Measurements from ENCODE around the gene CLEC18C.
A peak's percentile ranks its signal among the peaks of the same experiment; 100 is the strongest.
"Not testable (repeated sequence)": the region's sequence is repeated elsewhere in the genome, so short reads cannot be mapped to it uniquely, and the experiment has no call there.

The CLEC18C gene

DNA sequence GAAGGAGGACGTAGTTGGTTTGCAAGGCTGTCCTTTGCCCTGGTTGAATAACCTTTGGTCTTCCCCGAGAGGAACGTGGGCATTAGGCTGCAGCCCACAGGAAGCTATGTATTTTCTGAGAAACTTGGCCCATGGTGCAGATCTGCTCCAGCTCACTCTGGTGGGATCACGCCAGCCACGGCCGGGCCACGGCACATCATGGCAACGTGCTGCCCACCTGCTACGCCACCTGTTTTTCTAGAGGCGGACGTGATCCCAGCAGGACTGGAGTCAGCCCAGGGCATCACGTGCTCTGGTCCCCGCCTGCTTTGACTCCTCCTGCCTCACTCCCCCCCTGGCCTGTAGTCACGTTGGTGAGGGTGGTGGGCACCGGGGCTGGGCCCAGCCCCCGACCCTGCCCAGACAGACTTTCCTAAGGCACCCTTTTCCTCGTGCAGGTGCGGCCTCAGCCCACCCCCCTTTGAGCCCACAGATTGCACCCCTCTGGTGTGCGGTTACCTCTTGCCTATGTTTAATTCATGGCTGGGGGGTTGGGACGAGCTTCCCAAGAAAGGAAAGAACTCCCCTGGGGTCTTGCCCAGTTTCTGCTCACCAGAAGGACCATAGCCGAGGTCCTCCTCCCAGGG is at the start of gene CLEC18C:
Gene CLEC18C (plus strand): TSS at position 576 of the 626 bp plus-strand sequence. CDS start 492 bp downstream, outside the sequence.
- DNase-seq = not testable (repeated sequence)

DNA sequence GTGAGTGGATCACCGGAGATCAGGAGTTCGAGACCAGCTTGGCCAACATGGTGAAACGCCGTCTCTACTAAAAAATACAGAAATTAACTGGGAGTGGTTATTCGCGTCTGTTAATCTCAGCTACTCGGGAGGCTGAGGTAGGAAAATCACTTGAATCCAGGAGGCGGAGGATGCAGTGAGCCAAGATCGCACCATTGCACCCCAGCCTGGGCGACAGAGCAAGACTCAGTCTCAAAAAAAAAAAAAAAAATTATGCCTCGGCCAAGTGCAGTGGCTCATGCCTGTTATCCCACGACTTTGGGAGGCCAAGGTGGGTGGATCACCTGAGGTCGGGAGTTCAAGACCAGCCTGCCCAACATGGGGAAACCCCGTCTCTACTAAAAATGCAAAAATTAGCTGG is 49.8 kb upstream of the CLEC18C start:
- not testable (repeated sequence) for DNase-seq

DNA sequence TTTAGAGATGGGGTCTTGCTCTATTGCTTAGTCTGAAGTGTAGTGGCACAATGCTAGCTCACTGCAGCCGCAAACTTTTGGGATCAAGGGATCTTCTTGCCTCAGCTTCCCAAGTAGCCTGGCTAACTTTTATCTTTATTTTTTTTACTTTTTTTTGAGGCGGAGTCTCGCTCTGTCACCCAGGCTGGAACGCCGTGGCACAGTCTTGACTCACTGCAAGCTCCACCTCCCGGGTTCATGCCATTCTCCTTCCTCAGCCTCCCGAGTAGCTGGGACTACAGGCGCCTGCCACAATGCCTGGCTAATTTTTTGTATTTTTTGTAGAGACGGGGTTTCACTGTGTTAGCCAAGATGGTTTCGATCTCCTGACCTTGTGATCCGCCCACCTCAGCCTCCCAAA is 47.4 kb upstream of the CLEC18C start:
- not testable (repeated sequence) for DNase-seq

DNA sequence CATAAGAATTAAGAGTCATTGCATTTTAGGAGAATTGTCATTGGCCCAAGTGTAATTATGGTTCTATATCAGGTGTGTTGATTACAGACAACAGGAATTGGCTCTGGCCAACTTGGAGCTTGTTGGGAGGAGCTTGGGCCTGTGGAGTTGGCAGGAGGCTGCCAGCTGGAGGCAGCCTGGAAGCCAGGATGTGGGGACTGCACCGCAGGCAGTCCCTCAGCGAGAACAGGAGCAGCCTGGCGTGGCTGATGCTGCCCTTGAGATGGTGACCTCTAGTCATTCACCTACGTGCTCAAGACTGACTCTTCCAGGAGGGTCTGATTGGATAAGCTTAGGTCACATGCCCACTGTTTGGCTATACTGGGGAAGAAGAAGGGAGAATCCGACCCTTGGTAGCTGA is 45.9 kb upstream of the CLEC18C start:
- not testable (repeated sequence) for DNase-seq

DNA sequence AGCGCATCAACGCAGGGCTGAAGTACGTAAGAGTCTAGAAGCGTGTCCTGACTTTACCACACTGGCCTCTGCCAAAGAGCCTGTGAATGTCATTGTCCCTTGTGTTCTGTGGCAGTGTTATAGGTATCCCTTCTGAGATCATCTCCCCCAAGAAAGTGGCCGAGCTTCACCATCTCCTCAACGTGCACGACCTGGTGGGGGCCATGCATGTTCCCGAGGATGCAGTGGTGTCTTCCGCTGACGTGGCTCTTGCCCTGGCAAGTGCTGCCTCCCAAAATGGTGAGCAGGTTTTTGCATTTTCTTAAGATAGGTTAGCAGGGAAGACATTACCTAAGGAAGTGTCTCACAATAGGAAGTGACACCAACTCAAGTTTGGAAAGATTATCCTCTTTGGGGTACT is 44.7 kb upstream of the CLEC18C start:
- not testable (repeated sequence) for DNase-seq

DNA sequence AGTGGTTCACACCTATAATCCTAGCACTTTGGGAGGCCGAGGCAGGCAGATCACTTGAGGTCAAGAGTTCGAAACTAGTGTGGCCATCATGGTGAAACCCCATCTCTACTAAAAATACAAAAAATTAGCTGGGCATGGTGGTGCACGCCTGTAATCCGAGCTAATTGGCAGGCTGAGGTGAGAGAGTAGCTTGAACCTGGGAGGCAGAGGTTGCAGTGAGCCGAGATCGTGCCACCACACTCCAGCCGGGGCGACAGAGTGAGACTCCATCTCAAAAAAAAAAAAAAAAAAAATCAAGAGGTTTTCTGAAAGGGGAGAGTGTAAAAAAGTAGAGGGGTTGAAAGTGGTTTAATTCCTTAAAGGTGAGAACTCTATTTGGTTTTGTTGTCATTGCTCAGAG is 37.8 kb upstream of the CLEC18C start:
- DNase-seq = not testable (repeated sequence)

DNA sequence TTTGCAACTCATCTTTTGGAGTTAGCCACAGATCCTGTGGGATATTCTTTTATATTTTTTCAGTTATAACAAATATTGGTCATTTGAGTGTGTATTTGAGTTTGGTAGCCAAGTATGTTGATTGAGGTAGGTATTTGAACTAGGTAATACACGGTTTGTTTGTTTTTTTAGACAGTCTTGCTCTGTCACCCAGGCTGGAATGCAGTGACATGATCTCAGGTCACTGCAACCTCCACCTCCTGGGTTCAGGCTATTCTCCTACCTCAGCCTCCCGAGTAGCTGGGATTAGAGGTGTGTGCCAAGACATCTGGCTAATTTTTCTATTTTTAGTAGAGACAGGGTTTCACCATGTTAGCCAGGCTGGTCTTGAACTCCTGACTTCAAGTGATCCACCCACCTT is 37.0 kb upstream of the CLEC18C start:
- not testable (repeated sequence) for DNase-seq

DNA sequence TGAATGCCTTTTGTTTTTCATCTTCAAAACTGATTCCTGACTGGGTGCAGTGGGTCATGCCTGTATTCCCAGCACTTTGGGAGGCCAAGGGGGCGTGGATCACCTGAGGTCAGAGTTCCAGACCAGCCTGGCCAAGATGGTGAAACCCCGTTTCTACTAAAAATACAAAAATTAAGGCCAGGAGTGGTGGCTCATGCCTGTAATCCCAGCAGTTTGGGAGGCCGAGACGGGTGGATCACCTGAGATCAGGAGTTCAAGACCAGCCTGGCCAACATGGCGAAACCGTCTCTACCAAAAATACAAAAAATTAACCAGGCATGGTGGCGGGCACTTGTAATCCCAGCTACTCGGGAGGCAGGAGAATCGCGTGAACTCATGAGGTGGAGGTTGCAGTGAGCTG is 30.8 kb upstream of the CLEC18C start:
- not testable (repeated sequence) for DNase-seq

DNA sequence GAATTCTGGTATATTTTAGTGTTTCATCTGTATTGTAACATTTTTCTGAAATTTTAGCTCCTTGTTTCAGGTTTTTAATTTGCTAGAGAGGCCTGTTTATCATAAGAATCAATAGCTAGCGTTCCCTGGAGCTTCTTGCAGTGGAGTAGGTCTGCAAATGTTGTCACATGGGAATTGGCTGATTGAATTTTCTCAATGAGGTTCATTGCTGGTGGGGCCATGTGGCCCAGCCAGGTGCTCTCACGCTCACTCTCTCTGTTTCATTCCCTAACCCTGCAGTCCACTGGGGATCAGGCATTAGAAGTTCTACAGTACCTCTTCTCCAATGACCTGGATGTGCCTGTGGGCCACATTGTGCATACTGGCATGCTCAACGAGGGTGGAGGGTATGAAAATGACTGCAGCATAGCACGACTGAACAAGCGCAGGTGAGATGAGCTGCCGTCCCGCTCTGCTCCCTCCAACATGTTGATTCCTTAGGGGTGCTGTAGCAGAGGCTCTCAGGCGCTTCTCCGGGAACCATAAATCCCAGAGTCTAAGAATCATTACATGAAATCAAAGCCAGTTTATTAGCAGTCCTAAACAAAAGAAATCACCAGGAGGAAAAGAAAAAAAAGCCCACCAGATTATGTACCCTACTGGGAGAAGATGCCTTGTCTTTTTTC is 30.2 kb upstream of the CLEC18C start:
- DNase-seq = not testable (repeated sequence)

DNA sequence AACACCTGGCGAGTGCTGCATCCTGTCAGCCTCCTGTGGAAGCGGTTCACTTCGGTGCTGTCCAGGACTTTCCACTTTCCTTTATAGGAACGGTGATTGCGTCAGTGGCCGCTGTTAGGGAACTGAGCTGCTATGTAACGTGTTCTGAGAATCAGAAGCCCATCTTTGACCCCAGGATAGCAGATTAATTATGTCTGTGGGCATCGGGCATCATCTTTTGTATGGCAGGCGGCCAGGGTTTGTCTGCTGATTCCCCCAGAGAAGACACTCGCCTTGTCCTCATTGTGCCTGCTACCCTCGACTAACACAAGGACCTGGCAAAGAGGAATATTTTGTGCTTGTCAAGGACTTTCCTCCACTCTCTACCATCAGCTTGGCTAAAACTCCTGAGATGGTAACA is 25.7 kb upstream of the CLEC18C start:
- not testable (repeated sequence) for DNase-seq

DNA sequence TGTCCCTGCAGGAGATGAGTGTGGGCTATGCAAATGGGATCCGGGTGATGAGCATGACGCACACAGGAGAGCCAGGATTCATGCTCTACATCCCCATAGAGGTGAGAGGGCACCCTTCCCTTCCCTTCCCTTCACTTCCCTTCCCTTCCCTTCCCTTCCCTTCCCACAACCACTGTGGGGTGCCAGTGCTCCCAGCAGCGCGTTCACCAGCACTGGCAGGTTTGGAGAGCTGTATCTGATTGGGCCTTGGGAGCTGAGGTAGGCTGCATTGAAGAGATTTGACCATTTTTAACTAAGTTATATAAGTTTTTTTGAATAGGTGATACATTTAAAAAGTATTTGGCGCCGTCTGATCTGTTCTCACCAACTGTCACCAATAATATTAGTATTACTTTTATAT is 25.1 kb upstream of the CLEC18C start:
- not testable (repeated sequence) for DNase-seq

DNA sequence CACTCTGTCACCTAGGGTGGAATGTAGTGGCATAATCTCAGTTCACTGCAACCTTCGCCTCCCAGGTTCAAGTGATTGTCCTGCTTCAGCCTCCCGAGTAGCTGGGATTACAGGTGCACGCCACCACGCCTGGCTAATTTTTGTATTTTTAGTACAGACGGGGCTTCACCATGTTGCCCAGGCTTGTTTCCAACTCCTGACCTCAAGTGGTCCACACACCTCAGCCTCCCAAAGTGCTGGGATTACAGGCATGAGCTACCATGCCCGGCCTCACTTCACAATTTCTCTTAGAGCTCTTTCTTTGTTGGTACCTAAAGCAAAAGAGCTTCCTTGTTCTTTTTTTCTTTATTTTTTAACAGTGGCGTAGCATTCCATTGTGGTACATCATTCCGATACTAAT is 24.3 kb upstream of the CLEC18C start:
- DNase-seq = not testable (repeated sequence)

DNA sequence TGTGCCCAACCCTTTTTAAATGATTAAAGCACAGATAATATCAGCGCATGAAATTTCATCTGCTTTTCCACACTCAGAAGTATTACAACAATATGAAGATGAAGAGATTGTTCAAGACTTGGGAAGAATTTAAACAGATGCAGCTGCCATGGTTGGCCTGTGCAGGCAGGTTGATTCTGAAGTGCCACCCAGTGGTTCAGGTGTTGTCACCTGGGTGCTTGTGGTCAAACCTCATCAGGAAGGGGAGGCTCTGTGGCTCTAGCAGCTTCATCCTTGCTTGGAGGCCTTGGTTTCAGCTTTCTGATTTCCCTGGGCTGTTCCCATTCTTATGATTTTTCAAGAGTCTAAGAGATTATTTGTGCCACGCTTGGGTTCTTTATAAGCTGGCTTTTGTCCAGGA is 22.2 kb upstream of the CLEC18C start:
- DNase-seq = peak in 1 of 3 experiments; percentile 92

DNA sequence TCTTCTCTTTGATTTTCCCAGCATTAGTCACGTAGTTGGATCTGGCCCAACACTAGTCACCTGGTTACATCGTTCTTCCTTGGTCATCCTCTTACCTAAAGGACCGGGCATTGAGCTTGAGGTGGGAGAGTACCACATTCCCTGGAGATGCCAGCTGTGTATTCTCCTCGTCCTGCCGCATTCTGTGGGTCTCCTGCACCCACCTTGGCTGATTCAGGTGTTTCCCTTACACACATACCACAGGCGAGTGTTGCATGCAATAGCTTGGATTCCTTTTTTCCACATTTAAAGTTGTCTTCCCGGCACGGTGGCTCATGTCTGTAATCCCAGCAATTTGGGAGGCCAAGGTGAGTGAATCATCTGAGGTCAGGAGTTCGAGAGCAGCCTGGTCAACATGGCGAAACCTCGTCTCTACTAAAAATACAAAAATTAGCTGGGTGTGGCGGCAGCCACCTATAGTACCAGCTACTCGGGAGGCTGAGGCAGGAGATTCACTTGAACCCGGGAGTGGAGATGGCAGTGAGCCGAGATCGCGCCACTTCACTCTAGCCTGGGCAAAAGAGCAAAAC is 21.6 kb upstream of the CLEC18C start:
- no peak for DNase-seq

DNA sequence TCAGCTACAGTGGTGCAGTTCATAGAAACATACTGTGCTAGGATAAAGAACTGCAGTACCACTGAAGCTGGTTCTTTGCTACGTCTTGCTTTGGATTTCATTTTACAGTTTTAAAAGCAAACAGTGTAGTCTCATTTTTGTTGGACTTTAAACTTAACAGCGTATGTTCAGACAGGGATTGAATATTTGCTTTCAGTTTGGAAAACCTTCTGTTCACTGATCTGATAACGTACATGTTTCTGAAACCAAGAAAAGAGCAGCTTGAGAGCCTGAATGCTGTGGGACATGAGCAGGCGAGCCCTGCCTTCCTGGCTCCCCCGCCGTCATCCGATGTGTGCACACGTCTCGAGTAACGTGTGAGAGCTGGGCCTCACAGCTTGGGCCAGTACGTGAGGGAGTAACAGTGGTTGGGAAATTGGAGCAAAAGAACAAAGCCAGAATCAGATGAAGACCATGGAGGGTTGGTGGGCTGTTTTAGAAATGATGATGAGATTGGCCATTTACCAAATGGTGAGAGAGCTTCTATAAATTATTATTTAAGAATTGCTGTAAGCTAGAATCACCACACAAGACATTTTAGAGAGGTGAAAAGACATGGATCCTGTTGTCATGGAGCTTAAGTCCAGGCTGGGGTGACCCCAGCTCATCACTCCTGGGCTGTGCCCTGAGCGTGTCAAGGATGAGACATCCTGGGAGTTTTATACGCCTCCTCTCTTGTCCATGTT is 20.8 kb upstream of the CLEC18C start:
- DNase-seq = no peak

DNA sequence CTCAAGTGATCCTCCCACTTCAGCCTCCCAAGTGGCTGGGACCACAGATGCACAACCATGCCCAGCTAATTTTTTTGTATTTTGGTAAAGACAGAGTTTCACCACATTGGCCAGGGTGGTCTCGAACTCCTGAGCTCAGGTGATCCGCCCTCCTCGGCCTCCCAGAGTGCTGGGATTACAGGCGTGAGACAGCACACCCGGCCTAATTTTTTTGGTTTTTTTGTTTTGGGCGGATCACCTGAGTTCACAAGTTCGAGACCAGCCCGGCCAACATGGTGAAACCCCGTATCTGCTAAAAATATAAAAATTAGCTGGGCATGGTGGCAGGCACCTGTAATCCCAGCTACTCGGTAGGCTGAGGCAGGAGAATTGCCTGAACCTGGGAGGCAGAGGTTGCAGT is 18.9 kb upstream of the CLEC18C start:
- not testable (repeated sequence) for DNase-seq

DNA sequence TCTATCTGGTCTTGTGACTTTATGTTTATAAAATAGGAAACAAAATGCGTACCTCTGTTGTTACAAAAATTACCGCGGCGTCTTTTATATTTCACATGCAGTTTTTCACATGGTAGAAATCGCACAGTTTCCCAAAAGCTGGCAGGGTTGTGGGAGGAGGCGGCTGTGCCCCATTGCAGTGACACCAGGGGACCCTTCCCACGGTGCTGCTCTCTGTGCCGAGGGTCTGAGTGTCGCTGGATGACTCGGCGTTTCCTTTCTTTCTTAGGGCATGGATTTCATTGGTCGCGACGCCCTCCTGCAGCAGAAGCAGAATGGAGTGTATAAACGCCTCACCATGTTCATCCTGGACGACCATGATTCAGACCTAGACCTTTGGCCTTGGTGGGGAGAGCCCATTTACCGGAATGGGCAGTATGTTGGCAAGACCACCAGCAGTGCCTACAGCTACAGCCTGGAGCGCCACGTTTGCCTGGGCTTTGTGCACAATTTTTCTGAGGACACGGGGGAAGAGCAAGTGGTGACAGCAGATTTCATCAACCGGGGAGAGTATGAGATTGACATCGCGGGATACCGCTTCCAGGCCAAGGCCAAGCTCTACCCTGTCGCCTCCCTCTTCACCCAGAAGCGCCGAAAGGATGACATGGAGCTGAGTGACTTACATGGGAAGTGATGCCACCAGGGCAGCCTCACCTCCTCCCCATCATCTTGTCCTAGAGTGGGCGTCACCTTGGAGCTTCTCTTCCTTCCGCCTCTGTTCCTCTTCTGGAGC is 17.2 kb upstream of the CLEC18C start:
- no peak for DNase-seq

DNA sequence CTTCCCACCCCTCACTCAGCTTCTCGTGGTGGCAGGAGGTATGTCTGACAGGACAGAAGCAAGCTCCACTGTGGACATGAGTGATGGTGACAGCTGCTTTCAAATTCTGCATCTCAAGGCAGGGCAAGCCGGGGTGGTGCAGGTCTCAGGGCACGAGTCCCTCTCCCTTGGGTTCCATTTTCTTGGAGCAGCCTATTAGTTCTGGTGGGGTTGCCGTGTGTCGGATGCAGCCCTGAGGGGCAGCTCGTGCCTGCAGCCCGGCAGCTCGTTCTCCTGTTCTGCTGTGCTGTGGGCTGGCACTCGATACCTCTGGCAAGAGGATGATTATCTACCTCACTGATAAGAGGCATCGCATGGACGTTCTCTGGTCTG is 16.5 kb upstream of the CLEC18C start:
- DNase-seq = no peak

DNA sequence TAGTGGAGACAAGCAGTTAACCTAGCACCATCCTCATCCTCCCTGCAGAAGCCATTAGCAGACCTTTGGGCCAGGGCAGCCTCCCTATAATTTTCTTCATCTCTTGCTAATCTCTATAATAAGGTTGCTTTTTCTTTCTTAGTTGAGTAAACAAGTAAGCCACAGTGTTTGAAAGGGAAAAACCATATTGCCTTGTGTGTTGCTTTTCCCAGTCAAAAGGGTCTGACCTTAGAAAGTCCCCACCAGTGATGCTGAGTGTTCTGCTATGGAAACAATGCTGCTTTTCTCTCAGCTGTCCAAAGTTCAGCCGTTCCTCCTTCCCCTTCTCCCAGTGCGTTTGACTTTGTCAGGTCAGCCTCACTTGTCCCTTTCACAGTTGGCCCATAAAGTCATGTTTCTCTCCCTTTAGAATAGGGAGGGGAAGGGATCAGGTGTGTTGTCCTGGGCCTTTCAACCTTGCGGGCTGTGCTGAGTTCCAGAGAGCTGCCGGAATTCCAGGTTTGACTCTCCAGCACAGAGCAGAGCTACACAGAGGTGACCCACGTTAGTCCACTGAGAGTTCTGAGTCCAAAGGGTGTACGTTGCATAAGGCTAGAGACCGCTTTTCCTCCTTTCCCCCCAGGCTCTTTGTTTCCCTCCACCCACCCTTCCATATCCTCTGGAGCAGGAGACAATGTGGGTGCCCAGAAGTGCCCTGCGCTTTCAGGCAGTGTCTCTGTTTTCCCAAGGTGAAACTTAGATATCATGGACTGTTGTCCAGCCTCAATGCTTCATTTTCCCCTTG is 15.9 kb upstream of the CLEC18C start:
- no peak for DNase-seq

DNA sequence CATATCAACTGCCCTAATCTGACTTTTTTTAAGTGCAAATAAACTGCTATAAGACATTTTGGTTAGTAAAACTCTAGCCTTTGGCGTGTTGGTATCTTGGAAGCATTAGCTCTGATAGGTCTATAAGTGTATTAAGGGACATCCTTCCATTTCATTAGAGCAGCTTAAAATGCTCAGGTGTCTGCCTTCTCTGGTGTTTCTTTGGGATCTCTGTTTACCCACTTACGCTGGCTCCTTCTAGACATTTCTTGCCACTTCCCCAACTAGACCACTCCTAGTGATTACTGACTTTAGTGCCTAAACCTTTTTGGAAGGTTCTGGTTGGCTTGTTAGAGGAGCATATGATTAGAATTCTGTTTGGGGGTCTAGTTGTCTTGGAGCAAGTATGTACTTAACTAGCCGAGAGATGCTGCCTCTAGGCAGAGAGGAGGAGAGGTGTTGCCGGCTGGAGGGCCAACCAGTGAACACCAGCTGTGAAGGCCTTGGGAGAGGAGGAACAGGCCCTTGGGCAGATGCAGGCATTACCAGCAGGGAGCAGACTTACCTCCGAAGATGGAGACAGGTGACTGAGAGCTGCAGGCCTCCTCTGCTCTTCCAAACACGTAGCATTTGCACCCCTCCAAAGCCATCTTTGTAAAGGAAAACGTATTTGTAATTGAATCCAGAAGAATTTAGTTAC is 15.2 kb upstream of the CLEC18C start:
- DNase-seq = no peak

All from NCI-H1417 (cell line).